ENCODE measurements around the gene NUP107.
A peak's percentile ranks its signal among the peaks of the same experiment; 100 is the strongest.
"Not testable (repeated sequence)": the region's sequence is repeated elsewhere in the genome, so short reads cannot be mapped to it uniquely, and the experiment has no call there.

The NUP107 gene

DNA sequence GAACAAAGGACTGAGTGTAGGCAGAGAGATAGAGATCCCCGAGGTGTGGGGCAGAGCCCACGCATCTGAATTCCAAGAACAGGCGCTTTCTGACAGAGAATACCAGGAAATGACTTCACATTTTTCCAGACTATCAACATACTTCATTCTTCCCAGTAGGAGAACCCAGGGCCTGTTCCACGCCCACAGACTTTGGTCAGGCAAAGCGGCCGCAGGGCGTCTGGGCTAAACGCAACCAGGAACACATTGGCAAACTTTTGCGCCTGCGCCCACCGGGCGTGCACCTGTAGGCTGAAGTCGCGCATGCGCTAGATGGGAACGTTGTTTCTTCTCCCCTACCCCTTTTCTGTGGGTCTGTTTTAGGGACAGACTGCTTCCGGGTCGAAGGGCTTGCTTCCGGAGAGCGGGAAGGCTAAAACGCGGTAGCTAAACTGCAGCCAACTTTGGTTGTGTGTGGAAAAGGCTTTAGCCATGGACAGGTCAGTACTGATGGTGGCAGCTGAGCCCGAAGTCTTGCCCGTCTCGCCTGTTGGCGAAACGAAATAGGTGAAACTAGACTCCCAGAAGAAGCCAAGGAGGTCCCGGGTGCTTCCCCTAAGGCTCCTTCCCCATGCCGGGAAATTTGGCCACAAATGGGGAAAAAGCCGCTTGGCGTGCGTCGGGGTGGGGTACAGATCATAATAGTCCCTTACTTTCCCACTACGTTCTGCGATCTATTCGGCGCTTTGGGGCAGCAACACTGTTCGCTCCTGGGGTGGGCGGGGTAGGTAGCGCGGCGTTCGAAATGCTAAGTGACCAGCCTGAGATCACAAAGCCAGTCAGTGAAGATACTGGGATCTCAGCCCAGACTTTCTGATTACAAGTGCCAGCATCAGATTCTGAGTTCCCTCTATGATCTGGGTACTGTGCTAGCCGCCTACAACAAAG is at the start of gene NUP107:
Gene NUP107 (plus strand): TSS at position 384 of the 927 bp plus-strand sequence. CDS start 88 bp downstream, at position 472.
- DNase-seq = peak; percentile 96

- not testable (repeated sequence) for DNase-seq
Measured at GRCh38 chr12:68637439-68637838, 49.3 kb upstream of the NUP107 start.

DNA sequence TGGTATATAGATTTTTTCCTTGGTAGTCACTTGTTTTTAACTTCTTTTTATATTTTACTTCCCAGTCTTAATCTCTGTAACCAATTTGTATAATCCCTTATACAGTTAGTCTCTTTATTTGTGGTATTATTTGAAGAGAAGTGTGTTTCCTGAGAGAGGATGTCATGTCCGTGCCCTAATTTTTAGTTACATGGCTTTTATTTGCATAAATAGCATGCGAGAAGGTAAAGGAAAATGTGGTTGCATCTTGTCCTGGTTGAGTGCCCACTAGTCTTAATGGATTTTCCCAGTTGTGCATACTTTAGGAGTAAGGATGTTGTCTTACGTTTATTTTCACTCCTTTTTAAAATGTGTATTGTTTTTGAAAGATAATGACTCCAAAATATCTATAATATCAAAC is 48.6 kb upstream of the NUP107 start:
- DNase-seq = no peak

DNA sequence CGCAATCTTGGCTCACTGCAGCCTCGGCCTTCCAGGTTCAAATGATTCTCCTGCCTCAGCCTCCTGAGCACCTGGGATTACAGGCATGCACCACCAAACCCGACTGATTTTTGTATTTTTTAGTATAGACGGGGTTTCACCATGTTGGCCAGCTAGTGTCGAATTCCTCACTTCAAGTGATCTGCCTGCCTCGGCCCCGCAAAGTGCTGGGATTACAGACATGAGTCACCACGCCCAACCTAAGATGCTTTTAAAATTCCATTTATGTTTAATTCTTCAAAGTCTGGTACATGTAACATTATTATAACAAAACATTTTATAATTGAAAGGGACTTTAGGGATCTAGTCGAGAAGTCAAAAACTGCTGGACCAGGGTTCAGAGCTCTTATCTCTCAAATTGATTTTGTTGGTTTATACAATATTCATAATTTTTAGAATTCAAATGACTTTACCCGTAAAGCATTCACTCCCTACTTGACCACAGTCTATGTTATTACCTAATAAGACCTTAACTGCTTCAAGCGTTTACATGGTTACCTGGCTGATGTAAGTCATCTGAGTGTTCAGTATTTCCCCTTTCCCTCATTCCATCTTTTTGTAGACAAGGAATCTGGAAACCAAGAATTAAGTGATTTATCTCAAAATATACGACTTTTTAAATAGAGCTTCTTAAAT is 47.9 kb upstream of the NUP107 start:
- no peak for DNase-seq

DNA sequence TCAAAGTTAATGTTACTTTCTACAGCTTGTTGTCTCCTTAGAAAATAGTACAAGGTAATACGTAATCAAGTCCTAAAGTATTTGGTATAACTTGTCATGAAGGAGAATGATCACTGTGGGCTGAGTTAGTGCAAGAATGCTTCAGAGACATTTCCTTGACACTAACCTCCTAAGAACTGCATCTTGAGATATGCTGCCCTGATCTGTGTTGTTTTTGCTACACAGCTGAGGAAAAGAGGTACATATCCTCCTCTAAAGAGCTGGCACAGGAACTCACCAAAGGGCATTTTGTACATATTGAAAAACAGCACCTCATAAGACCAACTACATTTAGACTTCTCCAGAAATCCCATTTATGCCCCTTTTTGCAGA is 47.4 kb upstream of the NUP107 start:
- no peak for DNase-seq

DNA sequence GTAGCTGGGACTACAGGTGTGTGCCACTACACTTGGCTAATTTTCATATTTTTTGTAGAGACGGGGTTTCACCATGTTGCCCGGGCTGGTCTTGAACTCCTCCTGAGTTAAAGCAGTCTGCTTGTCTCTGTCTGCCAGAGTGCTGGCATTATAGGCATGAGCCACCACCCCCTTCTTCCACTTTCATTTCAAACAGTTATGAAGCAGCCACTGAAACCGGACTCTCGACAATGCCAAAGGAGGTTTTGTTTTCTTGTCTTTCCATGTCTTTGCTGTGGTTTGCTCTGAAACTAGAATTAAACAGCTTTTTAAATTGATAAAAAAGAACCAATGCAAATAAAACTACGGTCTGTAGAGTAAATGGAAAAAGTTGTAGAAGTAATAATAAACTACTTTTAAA is 45.6 kb upstream of the NUP107 start:
- no peak for DNase-seq

GRCh38 chr12:68646484-68646883 is 40.3 kb upstream of the NUP107 start:
- DNase-seq = no peak

- no peak for DNase-seq
Measured at GRCh38 chr12:68647507-68647906, 39.3 kb upstream of the NUP107 start.

DNA sequence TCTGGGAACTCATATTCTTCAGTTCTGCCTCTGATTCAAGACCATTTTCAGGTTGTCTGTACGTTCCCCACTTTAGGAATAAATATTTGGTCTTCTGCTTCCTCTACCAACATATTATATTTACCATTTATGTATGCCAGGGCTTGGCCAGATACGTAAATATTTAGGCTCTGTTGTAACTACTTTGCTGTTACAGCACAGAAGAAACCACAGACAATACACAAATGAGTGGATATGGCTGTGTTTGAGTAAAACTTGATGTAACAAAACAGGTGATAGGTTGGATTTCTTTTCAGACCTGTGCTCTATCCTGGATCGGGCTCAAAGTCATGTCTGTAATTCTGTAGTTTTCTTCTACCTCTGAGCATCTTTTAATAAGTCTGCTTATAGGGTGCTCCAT is 38.6 kb upstream of the NUP107 start:
- no peak for DNase-seq

DNA sequence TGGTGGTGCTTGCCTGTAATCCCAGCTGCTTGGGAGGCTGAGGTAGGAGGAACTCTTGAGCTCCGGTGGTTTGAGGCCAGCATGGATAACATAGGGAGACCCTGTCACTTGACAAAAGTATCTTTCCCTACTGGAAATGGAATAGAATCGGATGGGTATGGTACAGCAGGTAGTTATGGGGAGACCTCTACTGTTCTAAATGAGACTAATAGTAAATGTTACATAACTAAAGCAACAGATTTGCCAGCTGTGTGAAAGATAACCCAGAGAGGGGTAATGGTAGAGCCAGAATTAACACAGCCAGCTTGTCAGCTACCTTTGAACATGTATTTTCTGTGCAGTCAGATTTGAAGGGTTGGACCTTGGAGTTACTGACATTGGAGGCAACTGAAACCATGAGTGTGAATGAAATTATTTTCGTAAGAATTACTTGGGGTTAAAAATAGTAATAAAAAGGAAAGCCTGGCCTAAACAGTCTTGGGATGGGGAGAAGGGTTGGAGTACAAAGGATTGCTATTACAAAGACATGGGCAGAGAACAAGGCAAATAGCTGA is 21.7 kb upstream of the NUP107 start:
- no peak for DNase-seq

- DNase-seq = no peak
Measured at GRCh38 chr12:68667291-68667690, 19.5 kb upstream of the NUP107 start.

DNA sequence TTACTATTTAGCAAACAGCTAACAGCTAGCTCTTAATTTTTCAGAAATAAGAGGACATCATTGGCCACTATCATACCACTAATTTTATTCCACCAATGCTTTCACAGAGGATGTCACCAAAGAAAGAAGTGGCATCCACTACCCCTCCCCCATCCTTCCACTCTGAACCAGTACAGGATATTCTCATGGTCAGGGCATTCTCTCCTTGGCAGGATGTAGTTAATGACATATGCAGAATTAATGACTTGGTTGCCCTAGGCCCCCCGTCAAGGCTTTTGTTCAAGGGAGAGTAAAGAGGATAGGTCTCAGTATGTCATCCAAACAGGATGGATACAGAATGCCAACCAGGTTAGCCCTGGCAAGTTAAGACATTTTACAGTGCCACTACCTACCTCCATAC is 18.9 kb upstream of the NUP107 start:
- no peak for DNase-seq

- DNase-seq = no peak
Measured at GRCh38 chr12:68671179-68671578, 15.6 kb upstream of the NUP107 start.

GRCh38 chr12:68673788-68674187 is 13.0 kb upstream of the NUP107 start:
- DNase-seq = no peak

- no peak for DNase-seq
Measured at GRCh38 chr12:68674376-68674775, 12.4 kb upstream of the NUP107 start.

- DNase-seq = no peak
Measured at GRCh38 chr12:68675101-68675842, 11.5 kb upstream of the NUP107 start.

DNA sequence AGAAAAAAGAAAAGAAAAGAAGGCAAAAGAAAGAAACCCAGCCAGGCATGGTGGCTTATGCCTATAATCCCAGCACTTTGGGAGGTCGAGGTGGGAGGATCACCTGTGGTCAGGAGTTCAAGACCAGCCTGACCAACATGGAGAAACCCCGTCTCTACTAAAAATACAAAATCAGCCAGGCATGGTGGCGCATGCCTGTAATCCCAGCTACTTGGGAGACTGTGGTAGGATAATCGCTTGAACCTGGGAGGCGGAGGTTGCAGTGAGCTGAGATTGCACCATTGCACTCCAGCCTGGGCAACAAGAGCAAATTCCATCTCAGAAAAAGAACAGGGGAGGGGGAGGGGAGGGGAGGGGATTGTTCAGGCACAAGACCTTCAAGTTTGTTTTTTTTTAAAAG is 9.9 kb upstream of the NUP107 start:
- DNase-seq = not testable (repeated sequence)

GRCh38 chr12:68686262-68686594 is 550 bp upstream of the NUP107 start:
- no peak for DNase-seq

GRCh38 chr12:68695454-68695853 is 8.7 kb downstream of the NUP107 start:
- no peak for DNase-seq

GRCh38 chr12:68699486-68699885 is 12.7 kb downstream of the NUP107 start:
- no peak for DNase-seq

- no peak for DNase-seq
Measured at GRCh38 chr12:68727776-68728175, 41.0 kb downstream of the NUP107 start.

DNA sequence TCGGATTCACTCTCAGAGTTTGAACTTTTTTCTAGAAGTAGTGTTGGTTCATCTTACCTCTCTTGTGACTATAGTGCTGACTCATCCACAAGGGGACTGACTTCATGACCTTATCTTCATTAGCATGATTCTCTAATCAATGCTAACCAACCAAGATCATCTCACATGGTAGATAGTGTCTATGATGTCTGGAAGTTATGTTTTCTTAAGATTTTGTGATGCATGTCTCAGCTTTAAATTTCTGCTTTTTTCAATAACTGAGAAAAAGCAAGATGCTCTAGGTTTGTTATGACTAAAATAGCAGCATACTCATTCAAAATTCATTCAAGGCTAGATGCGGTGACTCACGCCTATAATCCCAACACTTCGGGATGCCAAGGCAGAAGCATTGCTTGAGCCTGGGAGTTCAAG is 46.9 kb downstream of the NUP107 start:
- no peak for DNase-seq

GRCh38 chr12:68739891-68740290 is 53.1 kb downstream of the NUP107 start:
- DNase-seq = no peak

All from NCI-H510A (cell line).